Measurements from ENCODE around the gene ZBTB42. TPM values are rescaled to one million over a fixed set of nuclear protein-coding genes. Genes with fewer than 3 reads are reported as not detected.

Gene ZBTB42
- total and polyA plus RNA-seq, 9 donors, result 0.42 to 18.7 (median 3.7) TPM

GRCh38 chr14:104783484-104784217 is 17.2 kb upstream of the ZBTB42 start:
- intact Hi-C loops (cut with DNase I), result no loop called here
- no peak overlapping the region for H3K27ac ChIP-seq
- TF ChIP-seq POLR2A (IDR thresholded peaks at IDR 0.05) (no peak), EP300 (IDR thresholded peaks at IDR 0.05) (no peak), CTCF (IDR thresholded peaks at IDR 0.05) (no peak)

GRCh38 chr14:104784218-104784568 is 16.7 kb upstream of the ZBTB42 start:
- Histone ChIP-seq H3K27ac (no peak overlapping the region), H3K36me3 (no peaks in the 10 kb centered on the region), H3K27me3 (no peaks in the 10 kb centered on the region), H3K4me3 (no peak overlapping the region), H3K9me3 (no peaks in the 10 kb centered on the region), H3K4me1 (ENCODE audit: insufficient read depth) (peaks cover 13% of the 10 kb centered on the region)
- no peak for DNase-seq
- no peak for TF ChIP-seq POLR2A (IDR thresholded peaks at IDR 0.05)
- no peak for TF ChIP-seq CTCF (IDR thresholded peaks at IDR 0.05)
- no peak for TF ChIP-seq EP300 (IDR thresholded peaks at IDR 0.05)
- WGBS, 3 donors, result 80 to 92% (median 82%) methylated on average over 8 to 9 of the region's 9 CpGs
- intact Hi-C loops (cut with DNase I), result no loop called here

More at GRCh38 chr14:104783484-104784217, 17.2 kb upstream of the ZBTB42 start:
- Histone ChIP-seq H3K36me3 (no peaks in the 10 kb centered on the region), H3K4me3 (no peak overlapping the region), H3K4me1 (ENCODE audit: insufficient read depth) (peaks cover 8% of the 10 kb centered on the region), H3K9me3 (no peaks in the 10 kb centered on the region), H3K27me3 (no peaks in the 10 kb centered on the region)
- WGBS, 3 donors, result 91 to 93% (median 91%) methylated on average over 12 to 16 of the region's 16 CpGs
- DNase-seq, result no peak

- no peaks in the 10 kb centered on the region for H3K27me3 ChIP-seq
- 78 to 83% (median 80%) methylated on average over 32 to 36 of the region's 36 CpGs for WGBS, 3 donors
- peaks cover 13% of the 10 kb centered on the region for H3K4me1 ChIP-seq (ENCODE audit: insufficient read depth)
- H3K4me3 ChIP-seq, result no peak overlapping the region
- intact Hi-C loops (cut with DNase I), result loop anchor here in 2 of 4 donors (5.0 kb wide), 1 partner anchor 37 kb away; no protein-coding TSS in a partner anchor
- no peak for DNase-seq
- TF ChIP-seq POLR2A (IDR thresholded peaks at IDR 0.05), result no peak
- no peak for TF ChIP-seq EP300 (IDR thresholded peaks at IDR 0.05)
- H3K9me3 ChIP-seq, result no peaks in the 10 kb centered on the region
- no peak overlapping the region for H3K27ac ChIP-seq
- no peaks in the 10 kb centered on the region for H3K36me3 ChIP-seq
Measured at GRCh38 chr14:104784846-104785707, 15.8 kb upstream of the ZBTB42 start.

GRCh38 chr14:104785708-104786080 is 15.2 kb upstream of the ZBTB42 start:
- 86 to 92% (median 87%) methylated on average over 13 of the region's 13 CpGs for WGBS, 3 donors
- Histone ChIP-seq H3K4me3 (no peak overlapping the region), H3K36me3 (no peaks in the 10 kb centered on the region), H3K9me3 (no peaks in the 10 kb centered on the region), H3K4me1 (ENCODE audit: insufficient read depth) (peaks cover 13% of the 10 kb centered on the region), H3K27me3 (no peaks in the 10 kb centered on the region), H3K27ac (no peak overlapping the region)
- DNase-seq, result no peak
- intact Hi-C loops (cut with DNase I), result loop anchor here in 2 of 4 donors (5.0 kb wide), 1 partner anchor 37 kb away; no protein-coding TSS in a partner anchor
- TF ChIP-seq CTCF (IDR thresholded peaks at IDR 0.05) (no peak), EP300 (IDR thresholded peaks at IDR 0.05) (no peak), POLR2A (IDR thresholded peaks at IDR 0.05) (no peak)

Data from ovary (tissue), 9 donors.